DMS114 treated with DMSO at 0.1 percent for 48 hours (cell line): ENCODE results near the gene FRAS1.
"Not testable (repeated sequence)": the region's sequence is repeated elsewhere in the genome, so short reads cannot be mapped to it uniquely, and the experiment has no call there.

ENCODE experiments used
- DNase-seq: peaks from one replicate; lab custom pipeline; 2025; ENCODE audit not compliant: unreplicated experiment; lab: John Stamatoyannopoulos, UW

The FRAS1 gene

GRCh38 chr4:78484574-78484973 lies 427.5 kb downstream of the FRAS1 start:
- no peak for DNase-seq

GRCh38 chr4:78493731-78494130 lies 436.6 kb downstream of the FRAS1 start:
- no peak for DNase-seq

- DNase-seq: no peak
Measured at GRCh38 chr4:78496021-78496643, 439.0 kb downstream of the FRAS1 start.

GRCh38 chr4:78506260-78506659 lies 449.1 kb downstream of the FRAS1 start:
- not testable (repeated sequence) for DNase-seq

GRCh38 chr4:78509043-78509442 lies 451.9 kb downstream of the FRAS1 start:
- no peak for DNase-seq

GRCh38 chr4:78510108-78510507 lies 453.0 kb downstream of the FRAS1 start:
- DNase-seq: no peak

- no peak for DNase-seq
Measured at GRCh38 chr4:78510681-78511080, 453.6 kb downstream of the FRAS1 start.

GRCh38 chr4:78512357-78512920 lies 455.3 kb downstream of the FRAS1 start:
- no peak for DNase-seq

GRCh38 chr4:78513411-78513975 lies 456.4 kb downstream of the FRAS1 start:
- DNase-seq: no peak

GRCh38 chr4:78517050-78517652 lies 460.0 kb downstream of the FRAS1 start:
- DNase-seq: peak; percentile 1

GRCh38 chr4:78518561-78518960 lies 461.4 kb downstream of the FRAS1 start:
- no peak for DNase-seq

- no peak for DNase-seq
Measured at GRCh38 chr4:78519962-78520361, 462.8 kb downstream of the FRAS1 start.

GRCh38 chr4:78520808-78521226 lies 463.7 kb downstream of the FRAS1 start:
- DNase-seq: no peak

GRCh38 chr4:78524009-78524408 lies 466.9 kb downstream of the FRAS1 start:
- no peak for DNase-seq

GRCh38 chr4:78525559-78525958 lies 468.4 kb downstream of the FRAS1 start:
- DNase-seq: no peak

- no peak for DNase-seq
Measured at GRCh38 chr4:78527103-78527502, 470.0 kb downstream of the FRAS1 start.

GRCh38 chr4:78527555-78527954 lies 470.4 kb downstream of the FRAS1 start:
- no peak for DNase-seq

GRCh38 chr4:78528327-78528726 lies 471.2 kb downstream of the FRAS1 start:
- DNase-seq: no peak

- no peak for DNase-seq
Measured at GRCh38 chr4:78529569-78530209, 472.6 kb downstream of the FRAS1 start.

- no peak for DNase-seq
Measured at GRCh38 chr4:78532046-78532445, 474.9 kb downstream of the FRAS1 start.

GRCh38 chr4:78533854-78534253 lies 476.7 kb downstream of the FRAS1 start:
- no peak for DNase-seq
